Thoracic aorta (tissue), 2 donors: ENCODE results near the gene ADAP2. TPM values are rescaled to one million over a fixed set of nuclear protein-coding genes. Genes with fewer than 3 reads are reported as not detected.
"Not testable (repeated sequence)": the region's sequence is repeated elsewhere in the genome, so short reads cannot be mapped to it uniquely, and the experiment has no call there.

Experiments
- ATAC-seq: fragments of 150-250 bp; one replicate; pipeline ENCODE4 v1.8.0; 2017; ENCODE audit warnings: low read depth; ENCODE audit not compliant: insufficient number of reproducible peaks, low FRiP score
- DNase-seq: peaks from one replicate; pipeline ENCODE4 v3.0.0-alpha.2; 2020; ENCODE audit warnings: low spot score
- H3K27ac ChIP-seq, 2 donors: fragments of 200-600 bp; sonication (generic); 1 replicate in 1 of 2; 2 replicates in 1 of 2; pipeline ENCODE4 v1.5.1; 2016; ENCODE audit warnings: mild to moderate bottlenecking in 2 of 2, moderate library complexity in 2 of 2
- H3K27me3 ChIP-seq: fragments of 200-600 bp; sonication (generic); replicated peaks from 2 replicates; pipeline ENCODE4 v1.6.0; 2016; ENCODE audit warnings: mild to moderate bottlenecking; ENCODE audit not compliant: insufficient read depth
- H3K36me3 ChIP-seq: fragments of 200-600 bp; sonication (generic); one replicate; pipeline ENCODE4 v1.5.1; 2016
- H3K4me1 ChIP-seq, 2 donors: fragments of 200-600 bp; sonication (generic); 1 replicate in 1 of 2; 2 replicates in 1 of 2; pipeline versions ENCODE4 v1.5.1 to v1.6.0; 2016; ENCODE audit warnings: low read depth in 2 of 2, mild to moderate bottlenecking in 1 of 2; ENCODE audit not compliant: control insufficient read depth in 1 of 2
- H3K4me3 ChIP-seq: fragments of 200-600 bp; sonication (generic); 2 replicates; pipeline ENCODE4 v1.5.1; 2016; ENCODE audit warnings: mild to moderate bottlenecking
- H3K9me3 ChIP-seq: fragments of 200-600 bp; sonication (generic); 2 replicates; pipeline ENCODE4 v1.5.1; 2016
- CTCF ChIP-seq: fragments of 200-600 bp; sonication (generic); IDR thresholded peaks from one replicate; pipeline ENCODE4 v1.5.1; 2019; ENCODE audit warnings: antibody characterized with exemption
- total RNA-seq, 2 donors: library from RNA; depleted of rRNA; stranded (reverse); fragments of >200 nt; gene quantifications; one replicate each; pipeline versions ENCODE4 v1.1.0 to v1.2.3, GENCODE V29; 2016

The ADAP2 gene
- total RNA-seq, 2 donors from 2014 or later, result 38.3 to 69.2 TPM

- Histone ChIP-seq H3K9me3 (no peaks in the 10 kb centered on the region), H3K4me1 (peaks cover 17 to 25% of the 10 kb centered on the region in 2 donors), H3K27me3 (no peaks in the 10 kb centered on the region), H3K27ac (peak within 1 kb of the TSS; percentile 80 to 92), H3K36me3 (no peaks in the 10 kb centered on the region), H3K4me3 (peak within 1 kb of the TSS; percentile 89)
- DNase-seq (peak; percentile 64), ATAC-seq (peak; percentile 83)
- peak; percentile 59 for TF ChIP-seq CTCF
These were observed 49.3 kb downstream of the ADAP2 start, which contains the start of gene RNF135 for GRCh38 chr17:30970831-30971567. RNF135 (plus strand) TSS chr17:30971039; CDS start chr17:30971074, 35 bp downstream.

GRCh38 chr17:30975042-30975820 is 53.5 kb downstream of the ADAP2 start:
- H3K36me3 ChIP-seq, result no peaks in the 10 kb centered on the region
- DNase-seq (no peak), ATAC-seq (no peak)
- H3K27me3 ChIP-seq, result no peaks in the 10 kb centered on the region
- TF ChIP-seq CTCF, result no peak
- no peak overlapping the region for H3K4me3 ChIP-seq
- peaks cover 12 to 17% of the 10 kb centered on the region in 2 donors for H3K4me1 ChIP-seq
- no peak overlapping the region for H3K27ac ChIP-seq
- no peaks in the 10 kb centered on the region for H3K9me3 ChIP-seq

- not testable (repeated sequence) for ATAC-seq, H3K27ac ChIP-seq, H3K4me1 ChIP-seq, DNase-seq, H3K9me3 ChIP-seq, H3K4me3 ChIP-seq, H3K36me3 ChIP-seq, H3K27me3 ChIP-seq
These were observed 58.2 kb downstream of the ADAP2 start for GRCh38 chr17:30979919-30980318.

GRCh38 chr17:30981531-30982519 is 60.1 kb downstream of the ADAP2 start:
- Histone ChIP-seq H3K4me3 (no peak overlapping the region), H3K36me3 (peaks cover 9% of the 10 kb centered on the region), H3K4me1 (no peaks in the 10 kb centered on the region), H3K9me3 (no peaks in the 10 kb centered on the region), H3K27me3 (no peaks in the 10 kb centered on the region), H3K27ac (no peak overlapping the region)
- no peak for TF ChIP-seq CTCF
- DNase-seq (no peak), ATAC-seq (no peak)

- TF ChIP-seq CTCF, result no peak
- Histone ChIP-seq H3K36me3 (peaks cover 9% of the 10 kb centered on the region), H3K9me3 (no peaks in the 10 kb centered on the region), H3K4me3 (no peak overlapping the region), H3K4me1 (no peaks in the 10 kb centered on the region), H3K27me3 (no peaks in the 10 kb centered on the region), H3K27ac (no peak overlapping the region)
- ATAC-seq, result no peak
- DNase-seq, result no peak
These were observed 61.1 kb downstream of the ADAP2 start for GRCh38 chr17:30982855-30983254.
